IPS-18c (cell line): ENCODE data around the gene ABCC4.
A peak's percentile ranks its signal among the peaks of the same experiment; 100 is the strongest.
"Not testable (repeated sequence)": the region's sequence is repeated elsewhere in the genome, so short reads cannot be mapped to it uniquely, and the experiment has no call there.

Source experiments
- H3K4me3 ChIP-seq: 2 replicates; pipeline ENCODE4 v1.7.0; 2013; ENCODE audit warnings: low read depth, mild to moderate bottlenecking, low read length, moderate library complexity; ENCODE audit not compliant: insufficient read depth
- H3K9me3 ChIP-seq: one replicate; pipeline ENCODE4 v1.6.1; 2013; ENCODE audit warnings: mild to moderate bottlenecking, low read length, moderate library complexity; ENCODE audit not compliant: control insufficient read depth, insufficient read depth

Gene ABCC4

DNA sequence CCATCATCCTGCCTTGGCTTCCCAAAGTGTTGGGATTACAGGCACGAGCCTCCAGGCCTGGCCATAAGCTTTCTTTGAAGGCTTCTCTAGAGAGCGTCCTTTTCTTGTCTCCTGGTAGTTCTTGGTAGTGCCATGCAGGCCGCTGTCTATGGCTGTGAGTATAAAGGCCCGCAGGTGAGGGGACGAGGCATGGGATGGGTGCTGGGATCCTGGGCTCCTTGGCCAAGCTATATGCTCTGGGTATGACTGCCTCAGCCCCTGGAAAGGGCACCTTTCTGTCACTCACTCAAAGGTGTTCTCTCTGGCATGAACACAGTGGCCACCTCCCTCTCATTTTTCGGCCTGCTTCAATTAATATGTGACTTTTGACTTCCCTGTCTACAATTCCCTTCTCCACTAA lies 6.3 kb upstream of the ABCC4 start:
- Histone ChIP-seq H3K4me3 (no peak overlapping the region), H3K9me3 (no peaks in the 10 kb centered on the region)

- Histone ChIP-seq H3K4me3 (no peak overlapping the region), H3K9me3 (no peaks in the 10 kb centered on the region)
These were observed 3.2 kb upstream of the ABCC4 start for GRCh38 chr13:95304453-95304852.

DNA sequence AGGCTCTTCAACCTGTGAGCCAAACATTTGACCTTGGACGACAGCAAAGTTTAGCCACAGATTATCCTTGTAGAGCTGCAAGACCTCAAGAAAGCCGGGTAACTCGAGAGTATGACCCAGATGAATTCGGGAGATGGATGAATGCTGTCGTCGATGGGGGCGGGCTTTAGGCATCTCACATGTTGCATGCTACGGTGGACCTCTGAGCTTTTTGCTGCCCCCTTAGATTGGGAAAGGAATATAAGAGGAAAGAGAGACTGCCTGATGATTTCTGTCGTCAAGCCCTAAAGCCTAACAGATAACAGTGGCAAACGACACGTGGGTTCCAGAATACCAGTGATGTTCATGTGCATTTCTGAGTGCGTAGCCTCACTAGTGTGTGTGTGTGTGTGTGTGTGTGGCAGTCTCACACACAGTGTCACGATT lies 730 bp upstream of the ABCC4 start:
- H3K9me3 ChIP-seq = no peaks in the 10 kb centered on the region
- peak overlapping the region; percentile 72 for H3K4me3 ChIP-seq

DNA sequence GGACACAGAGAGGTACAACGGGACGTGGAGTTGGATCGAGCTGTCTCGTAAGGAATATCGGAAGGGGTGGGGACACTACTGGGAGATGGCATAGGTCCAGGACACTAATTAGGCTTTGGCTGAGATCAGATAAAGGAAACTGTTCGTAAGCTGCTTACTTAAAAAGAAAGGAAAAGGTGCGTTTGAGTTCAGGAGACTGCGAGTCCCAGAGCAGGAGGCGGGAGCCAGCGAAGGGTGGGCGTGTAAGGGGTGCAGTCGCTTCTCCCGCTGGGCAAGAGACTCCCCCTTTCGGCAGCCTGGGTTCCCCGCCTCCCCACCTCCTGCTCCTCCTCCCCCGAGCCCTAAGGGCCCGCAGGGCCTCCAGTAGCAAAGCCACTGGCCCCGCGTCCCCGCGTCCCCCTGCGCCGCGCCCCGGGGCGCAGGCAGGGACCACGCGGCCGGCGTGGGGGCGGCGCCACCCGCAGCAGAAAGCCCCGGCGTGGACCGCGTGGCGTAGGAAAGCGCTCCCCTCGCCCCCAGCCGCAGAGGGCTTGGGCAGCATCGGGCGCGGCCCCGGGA lies 547 bp downstream of the ABCC4 start:
- Histone ChIP-seq H3K9me3 (no peaks in the 10 kb centered on the region), H3K4me3 (peak overlapping the region; percentile 72)

DNA sequence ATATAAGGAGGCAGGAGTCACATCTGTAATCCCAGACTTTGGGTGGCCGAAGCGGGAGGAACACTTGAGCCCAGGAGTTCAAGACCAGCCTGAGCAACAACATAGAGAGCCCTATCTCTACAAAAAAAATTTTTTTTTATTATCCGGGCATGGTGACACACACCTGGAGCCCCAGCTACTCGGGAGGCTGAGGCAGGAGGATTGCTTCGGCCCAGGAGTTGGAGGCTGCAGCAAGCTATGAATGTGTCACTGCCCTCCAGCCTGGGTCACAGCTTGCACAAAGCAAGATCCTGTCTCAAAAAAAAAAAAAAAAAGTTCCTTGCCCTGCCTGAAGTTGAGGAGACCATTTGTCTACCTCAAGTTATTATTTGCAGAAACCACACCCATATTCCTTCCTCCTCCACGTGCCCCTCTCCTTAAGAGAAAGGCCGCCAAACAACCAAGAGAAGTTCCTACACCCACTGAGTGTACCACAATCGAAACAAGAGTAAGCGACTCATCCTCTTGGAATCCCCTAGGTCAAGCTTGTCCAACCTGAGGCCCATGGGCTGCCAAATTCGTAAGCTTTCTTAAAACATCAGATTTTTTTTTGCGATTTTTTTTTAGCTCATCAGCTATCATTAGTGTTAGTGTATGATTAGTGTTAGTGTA lies 2.2 kb downstream of the ABCC4 start:
- H3K4me3 ChIP-seq = no peak overlapping the region
- H3K9me3 ChIP-seq = no peaks in the 10 kb centered on the region

- Histone ChIP-seq H3K4me3 (no peak overlapping the region), H3K9me3 (no peaks in the 10 kb centered on the region)
These were observed 2.9 kb downstream of the ABCC4 start for GRCh38 chr13:95298169-95298965.

DNA sequence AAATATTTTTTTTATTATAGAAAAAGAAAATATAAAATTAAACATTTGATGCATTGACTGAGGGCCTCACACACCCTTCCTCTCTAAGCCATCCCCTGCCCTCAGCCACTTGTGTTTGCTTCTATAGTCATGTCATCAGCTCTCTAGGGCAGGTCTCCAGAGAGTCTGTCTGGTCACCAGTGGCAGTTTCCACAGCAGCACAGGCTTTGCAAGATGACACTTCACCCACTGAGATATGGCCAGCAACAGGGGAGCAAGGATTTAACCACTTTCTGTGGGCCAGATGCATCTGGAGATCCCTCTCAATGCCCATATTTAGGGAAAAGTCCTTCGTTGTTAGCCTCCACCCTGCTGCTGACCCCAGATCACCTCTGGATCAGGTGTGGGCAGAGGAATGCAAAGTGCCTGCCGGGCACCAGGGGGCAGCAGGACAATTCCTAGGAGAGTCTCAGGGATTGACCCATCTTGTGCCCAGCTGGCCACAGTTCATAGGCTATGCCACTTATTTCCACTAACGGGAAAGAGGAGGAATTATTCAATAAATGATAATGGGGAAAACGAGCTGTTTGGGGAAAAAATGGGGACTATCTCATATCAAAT lies 4.8 kb downstream of the ABCC4 start:
- Histone ChIP-seq H3K4me3 (no peak overlapping the region), H3K9me3 (no peaks in the 10 kb centered on the region)

DNA sequence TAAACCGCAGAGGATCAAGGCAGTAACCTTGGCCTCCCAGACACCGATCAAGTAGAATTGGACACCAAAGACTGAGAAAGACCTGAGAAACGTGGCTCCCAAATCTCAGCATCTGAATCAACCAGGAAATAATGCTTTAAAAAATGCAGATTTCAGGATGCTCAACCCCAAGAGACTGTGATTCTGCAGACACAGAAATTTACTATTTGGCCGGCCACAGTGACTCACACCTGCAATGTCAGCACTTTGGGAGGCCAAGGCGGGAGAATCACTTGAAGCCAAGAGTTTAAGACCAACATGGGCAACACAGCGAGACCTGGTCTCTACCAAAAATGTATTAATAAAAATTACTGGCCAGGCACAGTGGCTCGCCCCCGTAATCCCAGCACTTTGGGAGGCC lies 6.2 kb downstream of the ABCC4 start:
- Histone ChIP-seq H3K4me3 (no peak overlapping the region), H3K9me3 (no peaks in the 10 kb centered on the region)

- Histone ChIP-seq H3K9me3 (no peaks in the 10 kb centered on the region), H3K4me3 (no peak overlapping the region)
These were observed 8.6 kb downstream of the ABCC4 start for GRCh38 chr13:95292622-95293021.

DNA sequence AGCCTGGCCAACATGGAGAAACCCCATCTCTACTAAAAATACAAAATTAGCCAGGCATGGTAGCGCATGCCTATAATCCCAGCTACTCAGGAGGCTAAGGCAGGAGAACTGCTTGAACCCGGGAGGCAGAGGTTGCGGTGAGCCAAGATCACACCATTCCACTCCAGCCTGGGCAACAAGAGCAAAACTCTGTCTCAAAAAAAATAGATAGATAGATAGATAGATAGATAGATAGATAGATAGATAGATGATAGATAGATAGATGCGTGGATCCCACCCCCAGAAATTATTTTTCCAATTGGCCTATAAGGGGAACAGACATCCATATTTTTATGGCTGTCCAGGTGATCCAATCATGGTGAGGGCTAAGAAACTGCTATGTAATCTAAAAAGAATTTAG lies 11.3 kb downstream of the ABCC4 start:
- H3K9me3 ChIP-seq = not testable (repeated sequence)

DNA sequence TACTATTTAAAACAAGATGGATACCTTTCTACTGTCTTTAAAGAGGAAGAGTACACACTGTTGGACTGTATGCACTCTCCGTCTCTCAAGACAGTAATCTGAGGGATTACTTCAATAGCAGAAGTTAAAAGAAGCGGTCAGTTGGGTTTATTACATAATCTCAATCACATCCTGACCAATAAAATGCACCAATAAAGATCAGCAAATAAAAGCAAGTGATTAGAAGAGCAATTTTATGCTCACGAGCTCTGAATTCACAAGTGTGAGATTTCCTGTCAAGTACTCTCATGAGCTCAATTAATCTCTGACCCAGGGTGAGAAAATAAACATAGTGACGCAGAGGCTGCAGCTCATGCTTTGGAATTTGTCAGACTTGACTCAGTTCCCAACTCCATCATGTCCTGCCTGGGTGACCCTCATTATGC lies 12.2 kb downstream of the ABCC4 start:
- no peaks in the 10 kb centered on the region for H3K9me3 ChIP-seq
- no peak overlapping the region for H3K4me3 ChIP-seq

More for the DNA sequence above, 11.3 kb downstream of the ABCC4 start:
- H3K4me3 ChIP-seq = not testable (repeated sequence)

GRCh38 chr13:95284436-95284835 lies 16.8 kb downstream of the ABCC4 start:
- Histone ChIP-seq H3K4me3 (no peak overlapping the region), H3K9me3 (no peaks in the 10 kb centered on the region)

- Histone ChIP-seq H3K4me3 (no peak overlapping the region), H3K9me3 (no peaks in the 10 kb centered on the region)
These were observed 22.2 kb downstream of the ABCC4 start for GRCh38 chr13:95279016-95279415.

DNA sequence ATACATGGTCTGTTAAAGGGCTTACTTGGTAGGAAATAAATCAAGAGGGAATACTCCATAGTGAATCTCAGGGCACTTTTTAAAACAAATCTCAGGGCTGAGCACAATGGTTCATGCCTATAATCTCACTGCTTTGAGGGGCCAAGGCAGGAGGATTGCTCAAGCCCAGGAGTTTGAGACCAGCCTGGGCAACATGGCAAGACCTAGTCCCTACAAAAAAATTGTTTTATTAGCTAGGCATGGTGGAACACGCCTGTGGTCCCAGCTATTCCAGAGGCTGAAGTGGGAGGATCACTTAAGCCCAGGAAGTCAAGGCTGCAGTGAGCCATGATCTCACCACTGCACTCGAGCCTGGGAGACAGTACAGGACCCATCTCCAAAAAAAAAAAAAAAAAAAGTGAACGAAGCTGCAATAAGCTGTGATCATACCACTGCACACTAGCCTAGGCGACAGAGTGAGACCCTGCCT lies 25.2 kb downstream of the ABCC4 start:
- H3K4me3 ChIP-seq = no peak overlapping the region
- no peaks in the 10 kb centered on the region for H3K9me3 ChIP-seq

DNA sequence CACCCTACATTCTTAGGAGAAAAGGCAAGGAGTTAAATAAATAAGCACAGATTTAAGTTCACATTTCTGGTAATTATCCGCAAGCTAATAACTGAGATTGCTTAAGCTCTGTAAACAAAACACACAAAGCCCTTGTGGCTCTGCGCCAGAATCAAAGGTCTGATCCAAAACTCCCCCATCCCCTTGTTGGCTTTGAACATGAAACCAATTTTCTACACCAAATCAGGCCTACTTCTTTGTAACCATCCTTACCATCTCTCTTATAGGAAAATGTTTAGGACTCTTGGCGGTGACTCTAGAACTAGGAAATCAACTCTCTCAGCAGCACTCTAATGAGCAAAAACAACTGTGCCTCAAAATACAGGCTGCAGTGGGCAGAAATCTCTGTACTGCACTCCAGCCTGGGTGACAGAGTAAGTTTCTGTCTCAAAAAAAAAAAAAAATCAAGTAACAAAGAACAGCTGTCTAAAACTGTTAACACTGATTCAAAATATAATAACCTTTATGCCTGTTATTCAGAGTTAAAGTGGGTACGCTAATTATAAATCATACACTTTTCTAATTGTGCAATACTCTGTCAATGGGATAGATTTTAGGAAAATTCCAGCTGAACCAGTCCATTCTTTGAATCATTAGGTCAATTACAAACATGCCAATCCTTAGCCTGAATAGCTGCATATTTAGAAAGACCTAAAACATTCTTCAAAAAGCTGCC lies 25.8 kb downstream of the ABCC4 start:
- H3K4me3 ChIP-seq = no peak overlapping the region
- no peaks in the 10 kb centered on the region for H3K9me3 ChIP-seq

GRCh38 chr13:95273592-95274132 lies 27.6 kb downstream of the ABCC4 start:
- not testable (repeated sequence) for H3K9me3 ChIP-seq, H3K4me3 ChIP-seq

DNA sequence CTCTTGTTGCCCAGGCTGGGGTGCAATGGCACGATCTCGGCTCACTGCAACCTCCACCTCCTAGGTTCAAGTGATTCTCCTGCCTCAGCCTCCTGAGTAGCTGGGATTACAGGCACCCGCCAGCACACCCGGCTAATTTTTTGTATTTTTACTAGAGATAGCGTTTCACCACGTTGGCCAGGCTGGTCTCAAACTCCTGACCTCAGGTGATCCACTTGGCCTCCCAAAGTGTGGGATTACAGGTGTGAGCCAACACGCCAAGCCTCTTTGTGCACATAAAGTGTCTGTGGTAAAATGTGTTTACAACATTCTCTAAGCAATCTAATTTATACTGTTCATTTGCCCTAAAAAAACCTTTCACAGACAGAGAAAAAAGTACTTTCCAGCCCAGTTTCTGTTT lies 29.2 kb downstream of the ABCC4 start:
- H3K9me3 ChIP-seq, H3K4me3 ChIP-seq: not testable (repeated sequence)
